ENCODE results near the gene NRF1.
A peak's percentile ranks its signal among the peaks of the same experiment; 100 is the strongest.

NRF1 gene

DNA sequence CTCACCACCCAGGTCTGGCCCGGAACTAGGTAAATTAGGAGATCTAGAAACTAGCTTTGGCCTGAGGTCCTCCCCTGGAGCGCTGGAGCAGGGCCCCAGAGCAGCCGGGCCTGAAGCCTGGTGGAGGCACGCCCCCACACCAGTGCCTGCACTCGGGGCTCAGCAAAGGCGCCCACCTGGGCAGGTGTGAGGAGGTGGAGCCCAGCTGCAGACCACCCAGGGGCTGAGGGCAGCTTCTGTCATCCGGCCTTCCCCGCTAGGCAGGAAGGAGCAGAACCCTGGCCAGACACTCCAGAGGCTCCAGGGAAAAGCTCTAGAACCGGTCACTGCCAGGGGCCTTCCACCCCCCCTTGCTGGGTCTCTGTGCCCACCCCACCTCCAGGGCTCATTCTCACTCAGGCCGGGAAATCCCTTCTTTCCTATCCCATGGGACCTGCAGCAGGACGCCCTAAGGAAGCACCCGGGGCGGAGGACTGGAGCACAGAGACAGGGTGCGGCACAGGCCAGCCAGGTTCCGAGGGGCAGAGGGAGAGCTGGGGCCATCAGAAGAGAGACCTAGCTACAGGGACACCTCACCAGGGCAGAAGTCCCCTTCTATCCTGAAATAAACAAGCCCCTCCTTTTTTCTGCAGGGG is 161.2 kb downstream of the NRF1 start:
- DNase-seq = no peak

DNA sequence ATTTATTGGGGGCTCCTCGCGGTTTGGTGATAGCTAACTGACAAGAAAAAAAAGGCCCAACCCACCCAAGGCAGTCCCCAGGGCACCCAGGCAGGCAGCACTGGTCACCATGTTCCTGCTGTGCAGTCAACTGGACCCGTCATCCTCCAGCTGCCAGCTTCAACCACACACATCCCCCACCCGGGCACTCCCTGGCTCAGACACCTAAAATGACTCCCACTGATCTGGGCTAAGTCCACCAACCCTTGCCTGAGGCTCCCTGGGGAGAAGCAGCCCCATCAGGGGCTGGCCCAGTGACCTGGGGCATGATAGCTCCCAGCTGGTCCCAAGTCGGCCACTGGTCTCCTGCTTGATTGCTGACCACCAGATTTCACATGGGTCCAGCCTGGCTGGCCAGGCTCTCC is 161.8 kb downstream of the NRF1 start:
- DNase-seq = no peak

DNA sequence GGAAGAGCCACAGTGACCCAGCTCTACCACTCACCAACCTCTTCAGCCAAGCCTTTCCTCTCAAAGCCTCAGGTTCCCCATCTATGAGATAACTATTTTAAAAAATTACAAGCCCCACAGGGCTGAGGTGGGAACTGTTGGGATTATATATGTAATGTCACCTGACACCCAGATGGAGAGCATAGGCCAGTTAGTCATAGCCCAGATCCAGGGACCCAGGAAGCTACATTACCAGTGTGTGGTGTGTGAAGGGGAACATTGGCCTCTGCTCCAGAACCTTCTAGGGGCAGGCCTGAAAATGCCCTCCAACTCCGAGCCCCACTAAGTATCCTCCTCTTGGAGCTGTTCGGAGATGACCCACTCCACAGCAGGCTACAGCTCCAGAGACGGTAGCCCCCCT is 162.4 kb downstream of the NRF1 start:
- no peak for DNase-seq

DNA sequence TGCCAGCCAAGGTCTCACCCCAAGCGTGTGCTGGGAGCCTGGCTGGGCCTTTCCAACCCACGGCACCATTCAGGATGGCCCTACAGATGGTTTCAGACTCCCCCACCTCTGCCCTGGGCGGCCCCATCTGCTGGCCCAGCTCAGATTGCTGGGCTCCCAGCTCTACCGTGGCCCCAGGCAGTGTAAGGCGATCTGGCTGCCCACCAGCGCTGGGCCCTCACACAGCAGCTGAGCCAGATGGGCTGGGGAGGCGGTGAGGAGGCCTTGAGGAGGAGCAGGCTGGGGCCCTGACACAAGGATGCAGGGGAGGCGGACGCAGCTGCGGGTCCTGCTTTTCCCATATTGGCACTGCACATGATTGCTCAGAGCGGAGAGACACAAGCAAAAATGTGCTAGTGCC is 162.8 kb downstream of the NRF1 start:
- DNase-seq = no peak

DNA sequence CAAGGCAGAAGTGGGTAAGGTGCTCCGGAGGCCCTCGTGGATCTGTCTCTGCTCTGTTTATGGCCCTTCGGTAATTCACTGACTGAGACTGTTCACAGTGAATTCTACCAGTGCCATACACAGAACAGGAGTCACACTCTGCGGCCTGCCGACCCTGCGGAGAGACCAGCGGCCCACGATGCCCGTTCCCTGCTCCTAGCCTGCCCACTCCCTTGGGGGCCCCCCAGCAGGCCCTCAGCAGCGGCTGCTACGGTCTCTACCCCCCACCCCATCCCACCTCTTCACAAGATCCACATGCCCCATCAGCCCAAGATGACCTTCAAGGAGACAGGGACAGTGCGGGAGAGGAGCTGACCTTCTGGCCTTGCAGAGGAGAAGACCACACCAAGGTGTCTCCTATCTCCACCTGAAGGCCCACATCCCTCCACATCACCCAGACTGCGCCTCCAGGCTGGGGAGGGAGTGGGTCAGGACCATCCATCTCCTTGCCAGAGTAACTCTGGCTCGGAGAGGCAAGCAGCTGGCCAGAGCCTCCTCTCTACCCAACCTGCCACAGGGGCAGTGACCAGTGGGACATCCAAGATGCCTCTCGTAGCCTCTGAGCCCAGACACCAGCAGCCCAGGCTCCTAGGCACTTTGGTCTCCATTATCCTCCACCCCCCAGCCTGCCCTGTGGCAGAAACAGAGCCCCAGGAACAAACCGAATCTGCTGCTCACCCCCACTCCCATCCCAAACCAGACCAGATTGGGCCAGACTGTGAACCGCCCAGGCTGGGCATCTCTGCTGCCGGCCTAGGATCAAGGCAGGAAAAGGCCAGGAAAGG is 163.6 kb downstream of the NRF1 start:
- DNase-seq = no peak

DNA sequence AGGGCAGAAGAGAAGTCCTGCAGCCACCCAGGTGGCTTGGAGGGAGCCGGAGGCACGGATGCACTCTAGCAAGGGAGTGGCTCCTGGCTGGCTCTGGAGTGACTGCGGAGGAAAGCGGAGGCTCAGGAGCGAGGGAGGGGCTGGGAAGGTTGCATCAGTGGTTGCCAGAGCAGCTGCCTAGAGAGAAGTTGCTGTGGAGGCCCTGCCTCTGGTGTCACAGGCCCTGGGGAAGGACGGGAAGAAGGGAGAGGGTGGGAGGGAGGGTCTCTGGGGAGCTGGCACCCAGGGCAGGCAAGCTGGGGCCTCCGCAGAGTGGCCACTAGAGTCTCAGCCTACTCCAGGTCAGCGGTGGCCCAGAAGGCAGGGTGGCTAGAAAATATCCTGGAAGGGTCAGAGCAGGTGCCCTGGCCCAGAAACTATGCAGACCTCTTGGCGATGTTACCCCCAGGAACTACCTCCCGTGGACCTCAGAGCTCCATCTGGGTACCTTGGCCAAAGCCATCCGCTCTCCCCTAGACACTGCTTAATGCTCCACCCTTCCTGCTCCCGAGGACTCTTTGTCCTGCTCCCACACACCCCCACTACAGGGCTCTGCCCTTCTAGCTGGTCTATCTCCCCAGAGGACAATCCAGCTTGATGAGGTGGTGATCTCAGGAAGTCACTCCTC is 164.3 kb downstream of the NRF1 start:
- DNase-seq = no peak

DNA sequence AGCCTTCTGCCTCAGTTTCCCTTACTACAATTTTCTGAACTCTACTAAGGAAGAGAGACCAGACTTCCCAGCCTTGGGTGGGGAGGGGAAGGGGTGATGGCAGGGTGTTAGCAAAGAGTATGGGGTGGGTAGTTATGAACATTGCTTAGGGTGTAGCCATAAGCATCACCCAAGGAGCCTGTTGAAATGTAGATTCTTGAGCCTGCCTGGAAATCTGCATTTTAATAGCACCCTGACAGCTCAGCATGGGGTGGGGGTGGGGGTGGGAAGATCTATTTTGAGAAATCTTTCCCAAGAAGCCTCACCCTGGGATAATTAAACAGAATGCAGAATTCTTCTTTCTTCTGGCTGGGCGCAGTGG is 164.8 kb downstream of the NRF1 start:
- DNase-seq = no peak

DNA sequence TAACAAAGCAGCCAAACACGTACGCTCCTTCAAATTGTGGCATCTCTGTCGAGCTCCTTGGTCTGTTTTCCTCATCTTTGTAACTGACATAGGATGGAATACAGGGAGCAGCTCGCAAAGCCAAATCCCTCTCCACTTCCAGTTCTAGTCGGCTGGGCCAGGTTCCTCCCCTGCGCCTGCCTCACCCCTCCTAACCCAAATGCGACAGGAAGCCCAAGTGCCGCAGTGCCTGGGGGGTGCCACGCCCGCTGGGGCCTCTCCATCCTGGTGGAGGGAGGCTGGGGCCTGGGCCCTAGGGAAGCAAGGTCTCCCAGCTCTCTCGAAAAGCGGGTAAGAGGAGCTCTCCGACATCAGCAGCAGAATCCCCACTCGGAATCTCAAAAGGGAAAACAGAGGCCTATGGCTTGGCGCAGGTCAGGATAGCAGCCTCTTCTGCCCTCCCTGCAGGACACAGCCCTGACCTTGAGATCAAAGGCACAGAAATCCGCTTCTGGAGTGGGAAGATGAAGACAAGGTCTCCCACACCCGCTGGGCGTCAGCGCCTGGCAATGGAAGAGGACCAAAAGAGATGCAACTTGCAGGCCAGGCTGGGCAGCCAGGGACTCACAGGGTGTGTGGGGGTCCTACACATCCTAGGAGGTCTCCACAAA is 165.8 kb downstream of the NRF1 start:
- no peak for DNase-seq

DNA sequence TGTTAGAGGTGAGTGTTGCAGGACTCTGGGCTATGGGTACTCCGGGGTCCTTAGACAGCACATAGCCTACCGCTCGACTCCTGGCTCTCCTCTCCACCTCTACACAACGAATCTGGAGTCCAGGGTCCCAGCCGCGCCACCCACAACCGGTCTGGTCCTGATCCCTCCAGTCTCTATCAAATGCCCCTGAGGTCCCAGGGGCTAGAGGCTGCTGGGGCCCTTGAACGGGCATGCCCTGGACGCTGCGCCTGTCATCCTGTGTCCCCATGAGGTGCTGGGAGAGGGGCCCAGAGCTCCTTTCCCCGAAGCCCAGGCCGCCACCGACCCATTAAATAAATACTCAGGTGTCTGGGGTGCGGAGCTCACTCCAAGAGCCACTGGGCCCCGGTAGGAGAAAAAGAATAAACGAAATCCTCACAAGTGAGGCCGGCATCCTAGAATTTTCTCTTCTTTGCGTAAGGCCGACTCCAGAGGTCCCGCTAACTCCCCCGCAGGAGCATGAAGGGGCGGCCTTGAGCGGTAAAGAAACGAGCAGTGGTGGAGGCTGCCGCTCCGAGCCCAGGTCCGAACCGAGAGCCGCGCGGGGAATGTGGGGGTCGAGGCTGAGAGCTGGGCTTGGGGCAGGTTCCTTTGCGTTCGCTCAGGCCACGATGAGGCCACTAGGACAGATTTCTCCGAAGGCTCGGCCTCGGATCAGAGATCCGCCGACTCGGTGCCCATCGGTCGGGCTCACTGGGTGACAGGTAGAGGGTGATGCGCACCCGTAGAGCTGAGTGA is 166.7 kb downstream of the NRF1 start:
- no peak for DNase-seq

DNA sequence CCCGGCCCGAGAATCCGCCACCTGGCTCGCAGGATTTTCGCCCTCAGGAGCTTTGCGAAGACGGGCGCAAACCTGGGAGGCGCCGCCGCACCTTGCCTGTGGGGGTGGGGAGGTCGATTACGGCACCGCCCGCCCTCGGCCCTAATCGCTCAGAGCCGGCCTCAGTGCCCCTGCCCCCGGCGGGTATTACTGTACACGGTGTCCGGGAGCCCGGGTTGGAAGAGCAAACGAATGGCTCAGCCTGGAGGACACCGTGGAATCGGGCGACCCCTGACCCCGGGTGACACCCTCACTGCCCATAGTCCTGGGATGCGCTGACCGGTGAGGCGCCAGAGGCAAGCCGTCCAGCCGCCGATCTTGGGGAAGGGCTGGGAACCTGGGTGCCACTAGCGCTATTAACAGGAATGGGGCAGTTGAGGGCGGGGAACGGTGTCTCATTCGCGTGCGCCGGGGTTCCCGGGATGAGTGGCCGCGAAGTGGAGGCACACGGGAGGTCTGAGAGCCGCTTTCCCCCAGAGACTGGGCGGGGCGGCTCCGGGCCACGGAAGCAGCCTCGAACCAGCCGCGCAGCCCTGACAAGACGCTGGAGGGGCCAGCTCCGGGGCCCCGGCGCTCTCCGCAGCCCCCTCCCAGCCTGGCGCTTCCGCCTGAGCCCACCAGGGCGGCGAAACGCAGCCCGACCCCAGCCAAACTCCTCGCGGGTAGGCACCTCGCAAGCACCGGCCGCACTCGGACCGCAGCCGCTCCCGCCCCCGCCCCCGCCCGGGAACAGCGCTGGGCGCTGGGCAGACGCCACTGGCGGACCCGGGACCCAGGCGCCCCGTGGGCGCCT is 167.5 kb downstream of the NRF1 start:
- DNase-seq = no peak

DNA sequence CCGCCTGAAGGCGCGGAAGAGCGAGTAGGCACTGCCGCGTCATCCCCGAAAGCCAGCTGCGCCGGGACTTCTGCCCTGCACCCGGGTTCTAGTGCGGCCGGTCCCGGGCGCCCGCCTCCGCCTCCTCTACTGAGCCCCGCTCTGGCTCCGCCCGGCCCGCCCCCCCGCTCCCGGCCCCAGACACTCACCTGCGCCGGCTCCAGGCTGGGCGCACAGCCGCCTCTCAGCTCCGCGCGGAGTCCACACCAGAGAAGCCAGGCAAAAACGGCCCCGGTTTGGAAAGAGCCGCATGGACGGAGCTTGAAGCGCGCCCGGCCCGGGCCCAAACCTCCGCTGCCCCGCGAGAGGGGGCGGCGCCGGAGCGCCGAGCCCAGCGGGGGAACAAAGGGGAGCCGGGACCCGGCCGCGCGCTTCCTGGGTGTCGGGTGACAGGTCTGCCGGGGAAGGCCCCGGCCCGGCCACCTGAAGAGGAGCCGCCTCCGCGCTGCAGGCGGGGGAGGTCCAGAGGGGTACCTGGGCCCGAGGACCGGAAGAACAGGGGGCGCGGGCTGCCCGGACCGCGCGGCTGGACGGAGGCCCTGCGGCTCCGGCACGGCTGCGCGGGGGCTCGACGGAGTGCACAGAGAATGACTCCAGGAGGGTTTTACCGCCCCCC is 168.2 kb downstream of the NRF1 start:
- DNase-seq = no peak

DNA sequence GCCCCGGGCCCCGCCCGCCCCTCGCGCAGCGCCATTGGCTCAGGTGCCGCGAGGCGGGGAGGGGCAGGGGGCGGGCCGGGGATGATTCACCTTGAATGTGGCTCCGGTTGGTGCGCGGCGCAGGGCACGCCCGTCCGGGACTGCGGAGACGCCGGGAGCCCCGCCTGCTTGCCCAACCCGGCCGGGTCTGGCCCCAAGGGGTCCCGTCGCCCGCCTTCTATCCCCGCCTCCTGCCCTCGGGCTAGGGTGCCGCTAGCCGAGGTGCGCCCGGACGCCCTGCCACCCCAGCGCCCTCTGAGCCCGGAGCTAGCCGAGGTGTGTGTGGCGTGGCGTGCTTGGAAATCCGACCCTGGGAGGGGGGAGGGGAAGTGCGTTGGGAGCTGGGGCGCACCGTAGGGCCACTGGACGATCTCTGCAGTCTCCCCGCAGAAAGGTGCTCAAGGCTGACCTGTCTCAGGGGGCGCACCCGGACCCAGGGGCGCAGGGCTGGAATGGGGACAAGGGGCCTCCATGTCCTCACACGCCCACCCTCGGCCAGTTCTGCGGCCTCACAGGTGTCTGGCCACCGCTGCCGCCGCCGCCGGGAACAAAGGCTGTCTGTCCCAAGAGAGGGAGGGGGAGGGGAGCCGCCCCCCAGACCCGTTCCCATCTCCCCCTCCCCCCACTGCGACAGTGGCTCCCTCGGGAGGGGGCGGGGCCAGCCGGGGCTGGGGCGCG is 168.9 kb downstream of the NRF1 start:
- DNase-seq = peak; percentile 64 to 67

DNA sequence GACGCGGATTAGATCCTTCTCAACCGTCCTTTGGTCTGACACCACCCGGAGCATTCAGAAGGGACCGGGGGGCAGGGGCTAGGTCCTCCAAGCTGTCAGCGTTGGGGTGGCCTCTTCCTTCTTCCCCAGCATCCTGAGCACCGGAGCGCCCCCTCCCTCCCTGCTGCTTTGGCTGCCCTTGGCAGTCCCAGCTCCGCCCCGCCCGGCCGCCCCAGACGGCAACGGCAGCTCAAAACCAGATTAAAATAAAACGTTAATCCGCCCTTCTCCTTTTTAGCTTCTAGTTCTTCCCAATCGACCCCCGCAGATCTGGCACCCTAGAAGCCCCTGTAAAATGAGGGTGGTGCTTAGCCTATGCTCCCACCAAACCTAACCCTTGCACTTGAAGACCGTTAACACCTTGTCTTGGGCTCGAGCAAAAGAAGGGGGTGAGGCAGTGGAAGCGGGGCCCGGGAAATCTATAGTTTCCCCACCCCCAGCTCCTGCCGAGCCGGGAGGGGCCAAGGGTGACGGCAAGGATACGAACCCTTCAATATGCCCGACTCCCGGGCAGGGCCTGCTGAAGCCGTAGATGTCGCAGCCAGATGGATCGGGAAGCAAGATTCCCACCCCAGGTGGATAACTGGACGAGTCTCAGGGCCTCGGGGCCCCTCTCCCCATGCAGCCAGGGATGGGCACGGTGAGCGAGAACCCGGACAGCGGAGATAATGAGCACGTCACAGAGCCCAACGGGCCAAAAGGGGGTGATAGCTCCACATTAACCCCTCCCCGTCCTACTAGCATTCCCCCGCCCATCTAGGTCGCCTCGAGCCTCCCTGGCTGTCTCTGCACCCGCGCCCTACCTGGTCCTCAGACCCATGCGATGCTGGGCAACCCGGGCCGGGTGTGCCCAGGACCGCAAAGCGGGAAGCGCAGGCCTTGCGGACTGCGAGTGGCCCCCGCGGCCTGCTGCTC is 169.7 kb downstream of the NRF1 start:
- no peak for DNase-seq

DNA sequence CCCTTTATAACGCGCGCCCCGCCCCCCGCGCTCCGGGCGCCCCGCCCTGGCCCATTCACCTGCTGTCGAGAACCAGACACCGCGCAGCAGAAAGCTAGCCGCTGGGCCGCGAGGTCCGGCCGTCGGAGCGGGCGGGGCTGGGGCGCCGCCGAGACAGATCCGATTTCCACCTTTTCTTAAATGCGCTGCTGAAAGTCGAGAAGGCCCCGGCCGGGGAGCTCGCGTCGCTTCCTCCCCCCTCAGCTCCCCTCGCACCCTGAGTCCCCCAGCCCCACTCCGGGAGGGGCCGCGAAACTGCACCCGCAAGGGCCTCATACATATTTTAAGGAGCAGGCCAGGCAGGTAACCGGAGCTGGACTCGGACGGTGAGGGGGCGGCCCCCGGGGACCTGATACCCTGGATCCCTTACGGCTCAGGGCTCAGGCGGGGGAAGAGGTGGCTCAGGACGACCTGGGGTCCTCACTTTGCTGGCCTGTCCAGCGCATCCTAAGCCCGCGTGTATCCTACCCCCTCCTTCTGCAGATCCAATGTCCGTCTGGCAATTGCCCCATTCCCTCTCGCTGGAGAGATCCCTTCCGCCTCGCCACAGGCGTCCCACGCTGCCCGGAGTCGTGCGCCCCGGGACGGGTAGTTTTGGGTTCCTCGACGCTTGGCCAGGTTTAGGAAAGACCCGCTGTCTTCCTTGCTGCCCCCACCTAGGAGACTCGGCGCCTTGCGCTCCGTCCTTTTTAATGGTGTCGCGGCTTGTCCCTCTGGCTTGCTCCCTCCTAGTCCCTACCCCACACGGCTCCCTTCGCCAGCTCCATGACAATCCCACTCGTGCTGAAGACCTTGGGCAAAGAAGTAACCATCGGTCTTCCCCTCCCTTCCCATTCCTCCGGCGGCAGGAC is 170.7 kb downstream of the NRF1 start:
- DNase-seq = no peak

DNA sequence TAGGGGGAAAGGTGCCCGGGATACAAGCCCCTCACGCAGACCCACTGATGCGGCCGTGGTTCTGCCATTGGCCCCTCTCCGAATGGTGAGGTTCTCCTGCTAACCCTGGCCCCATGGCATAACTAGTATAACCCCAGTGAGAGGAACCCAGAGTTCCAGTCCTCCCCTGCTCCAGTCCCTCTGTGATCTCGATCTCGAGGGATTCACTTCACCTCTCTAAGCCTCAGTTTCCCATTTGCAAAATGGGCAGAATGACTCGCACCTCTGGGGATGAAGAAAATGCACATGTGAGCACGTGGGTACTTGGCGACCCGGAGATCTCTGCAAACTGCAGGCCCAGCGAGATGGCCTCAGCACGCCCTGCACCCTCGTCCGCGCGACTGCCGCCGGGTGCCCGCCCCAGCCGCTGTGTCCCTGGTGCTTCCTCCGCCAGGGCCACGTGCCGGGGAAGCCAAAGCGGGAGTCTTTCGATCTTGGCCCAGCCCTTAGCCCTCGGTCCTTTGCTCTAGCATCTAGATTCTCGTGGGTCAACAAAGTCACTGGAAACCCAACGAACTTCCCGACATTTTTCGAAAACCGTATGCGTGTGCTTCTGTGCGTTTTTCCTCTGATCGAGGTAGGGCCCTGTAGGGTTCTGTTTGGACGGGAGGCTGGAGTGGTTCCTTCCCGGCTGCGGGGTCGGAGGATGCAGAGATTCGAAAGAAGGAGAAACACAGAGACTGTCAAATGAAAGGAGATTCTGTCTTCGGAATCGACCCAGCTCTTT is 171.5 kb downstream of the NRF1 start:
- no peak for DNase-seq

DNA sequence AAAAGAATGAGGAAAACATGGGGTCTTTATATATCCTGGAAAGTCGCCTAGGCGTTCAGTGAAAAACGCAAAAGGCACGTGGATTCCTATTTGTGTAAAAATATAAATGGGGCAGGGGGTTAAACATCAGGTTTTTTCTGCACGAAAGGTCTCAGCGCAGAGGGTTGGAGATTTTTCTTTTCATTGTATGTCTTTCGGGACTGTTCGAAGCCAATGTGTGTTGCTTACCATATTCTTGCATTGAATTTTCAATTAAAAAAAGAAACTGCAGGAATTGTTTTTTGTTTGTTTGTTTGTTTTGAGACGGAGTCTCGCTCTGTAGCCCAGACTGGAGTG is 172.0 kb downstream of the NRF1 start:
- no peak for DNase-seq

DNA sequence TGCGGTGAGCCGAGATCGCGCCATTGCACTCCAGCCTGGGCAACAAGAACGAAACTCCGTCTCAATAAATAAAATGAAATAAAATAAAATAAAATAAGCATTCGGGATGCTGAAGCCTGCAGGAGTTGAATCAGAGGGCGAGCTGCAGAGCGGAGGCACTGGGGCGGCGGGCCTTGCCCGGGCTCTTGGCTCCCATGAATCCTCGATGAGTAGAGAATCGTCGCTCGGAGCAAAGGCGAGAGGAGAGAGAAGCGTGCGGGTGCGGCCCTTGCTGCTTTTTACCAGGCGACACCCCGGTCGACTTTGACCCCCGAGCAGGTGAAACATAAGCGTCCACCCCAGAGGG is 172.9 kb downstream of the NRF1 start:
- no peak for DNase-seq
